ENCODE measurements around the gene ANKRD65. TPM values are rescaled to one million over a fixed set of nuclear protein-coding genes. Genes with fewer than 3 reads are reported as not detected.
"Not testable (repeated sequence)": the region's sequence is repeated elsewhere in the genome, so short reads cannot be mapped to it uniquely, and the experiment has no call there.

Gene ANKRD65
- total and polyA plus RNA-seq, 7 experiments from 2014 or later = not detected

DNA sequence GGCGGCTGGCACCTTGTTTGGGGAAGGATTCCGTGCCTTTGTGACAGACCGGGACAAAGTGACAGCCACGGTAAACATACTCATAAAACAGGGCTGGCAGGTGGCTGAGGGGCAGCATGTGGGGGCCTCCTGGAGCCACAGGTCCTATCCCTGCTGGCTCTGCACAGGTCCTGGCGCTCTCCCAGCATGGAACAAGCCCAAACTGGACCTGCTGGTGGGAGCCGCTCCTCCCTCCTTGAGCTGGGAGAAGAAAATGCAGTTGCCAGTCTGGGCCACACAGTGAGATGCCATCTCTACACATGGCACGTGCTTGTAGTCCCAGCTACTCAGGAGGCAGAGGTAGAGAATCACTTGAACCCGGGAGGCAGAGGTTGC is 31.3 kb upstream of the ANKRD65 start:
- DNase-seq; intact Hi-C loops (cut with micrococcal nuclease); H3K4me3 Mint-ChIP-seq; H3K27ac Mint-ChIP-seq; H3K27me3 ChIP-seq (ENCODE audit: control insufficient read depth in 2 of 2, insufficient read depth in 2 of 2, low read length in 2 of 2); H3K9me3 Mint-ChIP-seq; POLR2A ChIA-PET; H3K27me3 Mint-ChIP-seq; CTCF ChIA-PET; H3K4me1 ChIP-seq (ENCODE audit: control insufficient read depth in 2 of 2, insufficient read depth in 2 of 2, low read length in 2 of 2); H3K36me3 Mint-ChIP-seq; H3K27ac ChIP-seq (ENCODE audit: low read depth, low read length); H3K4me3 ChIP-seq (ENCODE audit: low read length); H3K9me3 ChIP-seq (ENCODE audit: control insufficient read depth in 2 of 3, low read length in 3 of 3); H3K36me3 ChIP-seq (ENCODE audit: control insufficient read depth in 2 of 3, insufficient read depth in 3 of 3, low read length in 3 of 3); H3K4me1 Mint-ChIP-seq; ATAC-seq: not testable (repeated sequence)

DNA sequence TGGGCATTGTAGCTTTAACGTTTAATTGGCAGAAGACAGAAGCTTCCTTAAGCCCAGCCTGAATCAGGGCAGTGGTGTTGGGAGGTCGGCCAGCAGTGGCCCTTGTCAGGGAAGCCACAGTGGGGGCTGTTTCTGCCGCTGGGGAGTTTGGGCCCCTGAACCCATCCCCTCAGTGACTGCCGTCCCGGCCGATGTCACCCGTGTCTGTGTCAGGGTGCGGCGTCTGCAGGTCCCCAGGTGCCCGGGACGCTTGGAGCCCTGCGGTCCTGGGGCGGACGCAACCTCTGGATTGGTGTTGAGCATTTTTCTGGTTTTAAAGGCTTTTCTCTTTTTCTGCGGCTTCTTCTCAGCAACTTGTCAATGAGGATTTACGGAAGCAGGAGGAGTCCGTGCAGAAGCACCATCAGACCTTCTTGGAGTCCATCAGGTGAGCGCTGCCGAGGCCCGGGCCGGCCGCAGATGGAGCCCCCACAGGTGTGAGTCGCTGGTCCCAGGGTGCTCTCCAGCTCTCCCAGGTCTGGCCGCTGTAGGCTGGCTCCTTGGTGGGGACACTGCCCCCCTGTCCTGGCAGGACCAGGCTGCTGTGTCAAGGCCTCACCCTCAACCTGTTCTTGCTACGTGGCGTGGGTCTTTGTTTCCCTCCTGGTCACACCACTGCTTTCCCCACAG is 30.8 kb upstream of the ANKRD65 start:
- ATAC-seq (no peak), DNase-seq (no peak)
- CTCF ChIA-PET = no interaction called here
- Histone ChIP-seq H3K4me3 (ENCODE audit: low read length) (no peak overlapping the region), H3K27ac (ENCODE audit: low read depth, low read length) (no peak overlapping the region), H3K27me3 (ENCODE audit: control insufficient read depth in 2 of 2, insufficient read depth in 2 of 2, low read length in 2 of 2) (no peaks in the 10 kb centered on the region), H3K36me3 (ENCODE audit: control insufficient read depth in 2 of 3, insufficient read depth in 3 of 3, low read length in 3 of 3) (no peaks in the 10 kb centered on the region), H3K9me3 (ENCODE audit: control insufficient read depth in 2 of 3, low read length in 3 of 3) (no peaks in the 10 kb centered on the region), H3K4me1 (ENCODE audit: control insufficient read depth in 2 of 2, insufficient read depth in 2 of 2, low read length in 2 of 2) (no peaks in the 10 kb centered on the region)
- Mint-ChIP-seq H3K27me3 (peaks cover 0 to 6% (median 0%) of the 10 kb centered on the region in 5 donors), H3K4me3 (no peak overlapping the region), H3K27ac (no peak overlapping the region), H3K4me1 (no peaks in the 10 kb centered on the region), H3K9me3 (no peaks in the 10 kb centered on the region), H3K36me3 (no peaks in the 10 kb centered on the region)
- intact Hi-C loops (cut with micrococcal nuclease) = no loop called here
- POLR2A ChIA-PET = no interaction called here

DNA sequence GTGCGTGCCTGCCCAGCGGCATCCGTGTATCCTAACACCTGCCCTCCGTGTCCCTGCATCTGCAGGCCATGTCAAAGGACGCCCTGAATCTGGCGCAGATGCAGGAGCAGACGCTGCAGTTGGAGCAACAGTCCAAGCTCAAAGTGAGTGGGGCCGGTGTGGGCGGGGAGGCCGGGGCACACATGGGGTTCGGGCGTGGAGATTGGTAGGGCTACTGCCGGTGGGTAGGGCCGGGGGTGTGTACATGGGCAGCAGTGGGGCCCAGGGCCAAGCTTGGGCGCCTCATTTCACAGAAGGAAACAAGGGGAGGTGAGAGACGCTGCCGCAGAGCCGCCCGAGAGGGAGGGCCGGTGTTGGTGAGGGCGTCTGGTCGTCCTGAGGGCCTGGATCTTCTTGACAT is 29.5 kb upstream of the ANKRD65 start:
- ATAC-seq; CTCF ChIA-PET; H3K36me3 ChIP-seq (ENCODE audit: control insufficient read depth in 2 of 3, insufficient read depth in 3 of 3, low read length in 3 of 3); H3K4me1 ChIP-seq (ENCODE audit: control insufficient read depth in 2 of 2, insufficient read depth in 2 of 2, low read length in 2 of 2); H3K27me3 Mint-ChIP-seq; intact Hi-C loops (cut with micrococcal nuclease); H3K36me3 Mint-ChIP-seq; H3K4me1 Mint-ChIP-seq; POLR2A ChIA-PET; H3K27ac ChIP-seq (ENCODE audit: low read depth, low read length); H3K4me3 Mint-ChIP-seq; H3K9me3 ChIP-seq (ENCODE audit: control insufficient read depth in 2 of 3, low read length in 3 of 3); H3K27me3 ChIP-seq (ENCODE audit: control insufficient read depth in 2 of 2, insufficient read depth in 2 of 2, low read length in 2 of 2); H3K4me3 ChIP-seq (ENCODE audit: low read length); DNase-seq; H3K27ac Mint-ChIP-seq; H3K9me3 Mint-ChIP-seq: not testable (repeated sequence)

DNA sequence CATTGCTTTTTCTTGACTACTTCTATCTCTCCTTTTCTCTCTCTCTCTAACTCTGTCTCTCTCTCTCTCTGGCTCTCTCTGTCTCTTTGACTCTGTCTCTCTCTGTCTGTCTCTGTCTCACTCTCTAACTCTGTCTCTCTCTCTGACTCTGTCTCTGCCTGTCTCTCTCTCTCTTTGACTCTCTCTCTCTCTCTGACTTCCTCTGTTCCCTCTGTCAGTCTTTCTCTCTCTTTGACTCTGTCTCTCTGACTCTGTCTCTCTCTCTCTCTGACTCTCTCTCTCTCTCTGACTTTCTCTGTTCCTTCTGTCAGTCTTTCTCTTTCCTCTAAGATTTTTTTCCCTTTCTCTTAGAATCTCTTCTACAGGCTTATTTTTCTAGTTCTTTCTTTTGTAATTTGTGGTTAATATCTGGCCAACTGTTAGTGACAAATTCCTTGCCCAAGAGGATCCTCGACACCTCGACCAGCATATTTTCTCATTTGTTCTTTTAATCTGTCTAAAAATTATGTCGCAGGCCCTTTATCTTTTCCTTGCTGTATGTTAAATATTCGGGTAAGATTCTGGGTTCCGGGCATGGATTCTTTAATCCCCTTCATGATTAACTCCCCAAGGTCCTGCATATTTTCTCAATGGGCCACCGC is 28.1 kb upstream of the ANKRD65 start, which contains the start of gene ATAD3C:
Gene ATAD3C, plus strand, starts transcription at position 591 of the 641 bp plus-strand sequence. CDS start 995 bp downstream, outside the sequence.
- no peaks in the 10 kb centered on the region for H3K36me3 Mint-ChIP-seq
- Histone ChIP-seq H3K36me3 (ENCODE audit: control insufficient read depth in 2 of 3, insufficient read depth in 3 of 3, low read length in 3 of 3) (no peaks in the 10 kb centered on the region), H3K27ac (ENCODE audit: low read depth, low read length) (no peak within 1 kb of the TSS), H3K27me3 (ENCODE audit: control insufficient read depth in 2 of 2, insufficient read depth in 2 of 2, low read length in 2 of 2) (no peaks in the 10 kb centered on the region), H3K9me3 (ENCODE audit: control insufficient read depth in 2 of 3, low read length in 3 of 3) (no peaks in the 10 kb centered on the region), H3K4me3 (ENCODE audit: low read length) (no peak within 1 kb of the TSS), H3K4me1 (ENCODE audit: control insufficient read depth in 2 of 2, insufficient read depth in 2 of 2, low read length in 2 of 2) (no peaks in the 10 kb centered on the region)
- H3K4me3 Mint-ChIP-seq = no peak within 1 kb of the TSS
- ChIA-PET CTCF (no interaction called here), POLR2A (no interaction called here)
- H3K27me3 Mint-ChIP-seq = peaks cover 0 to 6% (median 0%) of the 10 kb centered on the region in 5 donors
- DNase-seq = no peak
- H3K27ac Mint-ChIP-seq = peak within 1 kb of the TSS in 1 of 9 donors; percentile 54
- intact Hi-C loops (cut with micrococcal nuclease) = no loop called here
- no peaks in the 10 kb centered on the region for H3K4me1 Mint-ChIP-seq
- H3K9me3 Mint-ChIP-seq = no peaks in the 10 kb centered on the region
- ATAC-seq = no peak

DNA sequence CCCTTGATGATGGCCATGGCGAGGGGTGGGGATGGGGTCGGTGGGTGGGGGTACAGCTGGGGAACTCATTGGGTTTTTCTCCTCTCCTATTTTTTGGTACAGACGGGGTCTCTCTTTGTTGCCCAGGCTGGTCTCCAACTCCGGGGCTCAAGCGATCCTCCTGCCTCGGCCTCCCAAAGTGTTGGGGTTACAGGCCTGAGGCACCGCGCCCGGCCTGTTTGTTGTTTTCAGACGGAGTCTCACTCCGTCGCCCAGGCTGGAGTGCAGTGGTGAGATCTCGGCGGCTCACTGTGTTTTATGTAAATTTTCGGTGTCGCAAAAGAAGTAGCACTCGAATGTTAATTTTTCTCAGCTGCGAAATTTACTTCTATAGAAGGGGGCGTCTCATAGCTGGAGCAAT is 25.6 kb upstream of the ANKRD65 start:
- H3K4me3 Mint-ChIP-seq; H3K9me3 Mint-ChIP-seq; H3K36me3 Mint-ChIP-seq; CTCF ChIA-PET; ATAC-seq; H3K9me3 ChIP-seq (ENCODE audit: control insufficient read depth in 2 of 3, low read length in 3 of 3); H3K4me1 ChIP-seq (ENCODE audit: control insufficient read depth in 2 of 2, insufficient read depth in 2 of 2, low read length in 2 of 2); H3K4me3 ChIP-seq (ENCODE audit: low read length); H3K27ac ChIP-seq (ENCODE audit: low read depth, low read length); POLR2A ChIA-PET; H3K36me3 ChIP-seq (ENCODE audit: control insufficient read depth in 2 of 3, insufficient read depth in 3 of 3, low read length in 3 of 3); H3K27me3 ChIP-seq (ENCODE audit: control insufficient read depth in 2 of 2, insufficient read depth in 2 of 2, low read length in 2 of 2); H3K27ac Mint-ChIP-seq; H3K4me1 Mint-ChIP-seq; intact Hi-C loops (cut with micrococcal nuclease); DNase-seq; H3K27me3 Mint-ChIP-seq: not testable (repeated sequence)

DNA sequence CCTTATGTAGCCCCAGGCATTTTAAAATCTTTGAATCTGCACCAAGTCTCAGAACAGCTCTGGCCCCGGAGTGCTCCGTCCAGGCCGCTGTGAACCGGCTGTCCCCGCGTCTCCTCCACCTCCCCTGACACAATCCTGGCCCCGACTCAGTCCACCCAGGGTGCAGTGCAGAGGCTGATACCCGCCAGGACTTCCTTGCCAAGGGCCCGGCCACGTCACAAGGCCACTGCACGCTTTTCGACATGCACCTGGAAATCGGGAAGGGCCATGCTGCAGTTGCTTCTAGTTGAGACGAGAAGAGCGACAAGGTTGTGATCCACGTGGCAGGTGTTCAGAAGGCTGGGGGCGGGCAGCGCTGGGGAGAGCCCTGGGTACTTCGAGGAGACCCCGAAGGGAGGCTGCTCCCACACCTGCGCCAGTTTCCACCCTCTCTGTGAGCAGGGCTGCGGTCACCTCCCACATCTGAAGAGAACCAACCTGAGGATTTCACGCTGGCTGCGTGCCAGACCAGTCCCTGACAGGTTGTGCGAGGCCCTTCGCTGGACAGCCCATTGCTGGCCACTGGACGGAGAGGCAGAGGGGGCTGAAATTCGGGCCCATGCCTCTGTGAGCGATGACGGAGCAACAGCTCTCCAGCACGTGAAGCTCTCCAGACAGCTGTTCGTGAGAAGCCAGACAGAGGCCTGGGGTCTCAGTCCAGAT is 21.1 kb upstream of the ANKRD65 start:
- Histone ChIP-seq H3K4me3 (ENCODE audit: low read length) (no peak overlapping the region), H3K27ac (ENCODE audit: low read depth, low read length) (no peak overlapping the region), H3K36me3 (ENCODE audit: control insufficient read depth in 2 of 3, insufficient read depth in 3 of 3, low read length in 3 of 3) (no peaks in the 10 kb centered on the region), H3K27me3 (ENCODE audit: control insufficient read depth in 2 of 2, insufficient read depth in 2 of 2, low read length in 2 of 2) (peaks cover 0 to 9% of the 10 kb centered on the region in 2 donors), H3K4me1 (ENCODE audit: control insufficient read depth in 2 of 2, insufficient read depth in 2 of 2, low read length in 2 of 2) (no peaks in the 10 kb centered on the region), H3K9me3 (ENCODE audit: control insufficient read depth in 2 of 3, low read length in 3 of 3) (no peaks in the 10 kb centered on the region)
- Mint-ChIP-seq H3K9me3 (no peaks in the 10 kb centered on the region), H3K4me1 (peaks cover 0 to 3% (median 0%) of the 10 kb centered on the region in 7 donors), H3K27ac (no peak overlapping the region), H3K36me3 (no peaks in the 10 kb centered on the region), H3K27me3 (no peaks in the 10 kb centered on the region), H3K4me3 (no peak overlapping the region)
- ChIA-PET CTCF (interaction anchor here (0.7 to 1.1 kb wide), 3 partner anchors 20 to 320 kb away, joined by 3 to 4 read pairs (median 3); no protein-coding TSS in a partner anchor), POLR2A (no interaction called here)
- intact Hi-C loops (cut with micrococcal nuclease) = no loop called here
- ATAC-seq (no peak), DNase-seq (no peak)

Measured in naive thymus-derived CD4-positive, alpha-beta T cell (primary cell).